Neuron (in vitro differentiated cells): ENCODE measurements around the gene RAB5B.
"Not testable (repeated sequence)": the region's sequence is repeated elsewhere in the genome, so short reads cannot be mapped to it uniquely, and the experiment has no call there.

Experiments used
- H2AFZ ChIP-seq: one replicate; pipeline ENCODE4 v1.6.1; 2013; ENCODE audit warnings: low read depth, mild to moderate bottlenecking, inconsistent platforms, low read length, moderate library complexity
- H3K27me3 ChIP-seq: one replicate; pipeline ENCODE4 v1.6.1; 2013; ENCODE audit warnings: low read length; ENCODE audit not compliant: insufficient read depth
- H3K36me3 ChIP-seq: one replicate; pipeline ENCODE4 v1.6.1; 2013; ENCODE audit warnings: low read length; ENCODE audit not compliant: insufficient read depth
- H3K4me1 ChIP-seq: one replicate; pipeline ENCODE4 v1.6.1; 2013; ENCODE audit warnings: low read length; ENCODE audit not compliant: insufficient read depth
- H3K4me3 ChIP-seq: 2 replicates; pipeline ENCODE4 v1.5.1; 2013; ENCODE audit warnings: mild to moderate bottlenecking, low read length, moderate library complexity
- H3K9me3 ChIP-seq: one replicate; pipeline ENCODE4 v1.6.1; 2013; ENCODE audit warnings: low read length

RAB5B gene

DNA sequence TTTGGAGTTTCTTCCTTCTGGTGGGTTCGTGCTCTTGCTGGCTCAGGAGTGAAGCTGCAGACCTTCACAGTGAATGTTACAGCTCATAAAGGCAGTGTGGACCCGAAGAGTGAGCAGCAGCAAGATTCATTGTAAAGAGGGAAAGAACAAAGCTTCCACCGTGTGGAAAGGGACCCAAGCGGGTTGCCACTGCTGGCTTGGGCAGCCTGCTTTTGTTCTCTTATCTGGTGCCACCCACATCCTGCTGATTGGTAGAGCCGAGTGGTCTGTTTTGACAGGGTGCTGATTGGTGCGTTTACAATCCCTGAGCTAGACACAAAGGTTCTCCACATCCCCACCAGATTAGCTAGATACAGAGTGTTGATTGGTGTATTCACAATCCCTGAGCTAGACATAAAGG, 25.6 kb downstream of the RAB5B start:
- not testable (repeated sequence) for H3K27me3 ChIP-seq, H3K4me3 ChIP-seq, H3K9me3 ChIP-seq, H2AFZ ChIP-seq
- H3K36me3 ChIP-seq: peaks cover 22% of the 10 kb centered on the region
- peaks cover 14% of the 10 kb centered on the region for H3K4me1 ChIP-seq

DNA sequence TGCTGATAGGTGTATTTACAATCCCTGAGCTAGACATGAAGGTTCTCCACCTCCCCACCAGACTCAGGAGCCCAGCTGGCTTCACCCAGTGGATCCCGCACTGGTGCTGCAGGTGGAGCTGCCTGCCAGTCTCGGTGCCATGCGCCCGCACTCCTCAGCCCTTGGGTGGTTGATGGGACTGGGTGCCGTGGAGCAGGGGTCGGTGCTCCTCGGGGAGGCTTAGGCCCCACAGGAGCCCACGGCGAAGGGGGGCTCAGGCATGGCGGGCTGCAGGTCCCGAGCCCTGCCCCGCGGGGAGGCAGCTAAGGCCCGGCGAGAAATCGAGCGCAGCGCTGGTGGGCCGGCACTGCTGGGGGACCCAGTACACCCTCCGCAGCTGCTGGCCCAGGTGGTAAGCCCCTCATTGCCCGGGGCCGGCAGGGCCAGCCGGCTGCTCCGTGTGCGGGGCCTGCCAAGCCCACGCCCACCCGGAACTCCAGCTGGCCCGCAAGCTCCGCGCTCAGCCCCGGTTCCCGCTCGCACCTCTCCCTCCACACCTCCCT, 26.2 kb downstream of the RAB5B start:
- not testable (repeated sequence) for H2AFZ ChIP-seq, H3K9me3 ChIP-seq, H3K4me3 ChIP-seq, H3K27me3 ChIP-seq
- H3K4me1 ChIP-seq: peaks cover 14% of the 10 kb centered on the region
- peaks cover 24% of the 10 kb centered on the region for H3K36me3 ChIP-seq

DNA sequence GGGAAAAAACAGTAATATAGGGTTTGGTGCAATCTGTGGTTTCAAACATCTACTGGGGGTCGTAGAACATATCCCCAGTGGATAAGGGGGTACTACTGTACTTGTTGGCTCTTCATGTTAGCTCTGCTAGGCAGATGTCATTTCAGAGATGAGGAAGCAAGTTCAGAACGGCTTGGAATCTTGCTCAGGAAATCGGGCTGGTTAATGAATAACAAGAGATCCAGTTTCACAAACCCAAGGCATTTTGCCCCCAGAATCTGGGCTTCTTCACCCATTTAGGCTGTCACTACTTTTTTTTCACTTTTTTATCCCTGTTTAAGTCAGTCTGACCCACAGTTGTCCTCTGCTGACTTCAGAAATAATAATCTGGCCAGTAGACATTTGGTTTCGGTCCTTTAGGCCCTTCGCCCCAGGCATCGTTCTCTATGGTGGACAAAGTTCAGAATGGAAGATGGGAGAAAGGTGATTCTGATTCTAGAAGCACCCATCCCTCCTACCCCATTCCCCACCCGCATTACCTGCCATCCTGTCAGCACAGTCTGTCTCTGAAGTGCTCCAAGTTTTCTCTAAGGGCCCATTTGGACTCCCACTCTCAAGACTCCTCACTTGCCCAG, 27.7 kb downstream of the RAB5B start:
- Histone ChIP-seq H3K9me3 (no peaks in the 10 kb centered on the region), H3K4me3 (no peak overlapping the region), H3K36me3 (peaks cover 20% of the 10 kb centered on the region)

DNA sequence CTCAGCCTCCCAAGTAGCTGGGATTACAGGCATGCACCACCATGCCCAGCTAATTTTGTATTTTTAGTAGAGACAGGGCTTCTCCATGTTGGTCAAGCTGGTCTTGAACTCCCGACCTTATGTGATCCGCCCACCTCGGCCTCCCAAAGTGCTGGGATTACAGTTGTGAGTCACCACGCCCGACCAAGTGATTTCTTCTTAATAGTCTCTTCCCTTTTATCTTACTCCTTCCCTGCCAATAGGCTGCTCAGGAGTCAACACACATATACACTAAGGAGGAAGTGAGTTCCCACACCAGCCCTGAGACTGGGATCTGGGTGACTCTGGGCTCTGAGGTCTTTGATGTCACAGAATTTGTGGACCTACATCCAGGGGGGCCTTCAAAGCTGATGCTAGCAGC, 29.5 kb downstream of the RAB5B start:
- H3K4me1 ChIP-seq: not testable (repeated sequence)

More for the DNA sequence above, 27.7 kb downstream of the RAB5B start:
- Histone ChIP-seq H3K4me1 (peaks cover 12% of the 10 kb centered on the region), H3K27me3 (no peaks in the 10 kb centered on the region), H2AFZ (no peak overlapping the region)

DNA sequence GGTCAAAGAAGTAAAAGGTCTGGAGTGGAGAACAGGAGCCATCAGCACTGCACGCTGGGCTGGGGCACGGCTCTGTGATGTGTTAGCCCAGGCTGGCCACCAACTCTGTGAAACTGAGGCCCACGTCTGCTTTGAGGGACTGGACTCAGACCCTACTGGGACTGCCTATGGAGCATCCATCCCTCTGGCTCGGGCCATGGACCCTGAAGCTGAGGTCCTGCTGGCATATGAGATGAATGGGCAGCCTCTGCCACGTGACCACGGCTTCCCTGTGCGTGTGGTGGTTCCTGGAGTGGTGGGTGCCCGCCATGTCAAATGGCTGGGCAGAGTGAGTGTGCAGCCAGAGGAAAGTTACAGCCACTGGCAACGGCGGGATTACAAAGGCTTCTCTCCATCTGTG, 30.3 kb downstream of the RAB5B start:
- peaks cover 20% of the 10 kb centered on the region for H3K36me3 ChIP-seq
- H3K4me1 ChIP-seq: peaks cover 8% of the 10 kb centered on the region
- H3K9me3 ChIP-seq: no peaks in the 10 kb centered on the region
- no peak overlapping the region for H3K4me3 ChIP-seq
- no peaks in the 10 kb centered on the region for H3K27me3 ChIP-seq
- no peak overlapping the region for H2AFZ ChIP-seq

More for the DNA sequence above, 29.5 kb downstream of the RAB5B start:
- H3K4me3 ChIP-seq, H3K27me3 ChIP-seq, H3K9me3 ChIP-seq, H2AFZ ChIP-seq: not testable (repeated sequence)
- H3K36me3 ChIP-seq: peaks cover 20% of the 10 kb centered on the region

DNA sequence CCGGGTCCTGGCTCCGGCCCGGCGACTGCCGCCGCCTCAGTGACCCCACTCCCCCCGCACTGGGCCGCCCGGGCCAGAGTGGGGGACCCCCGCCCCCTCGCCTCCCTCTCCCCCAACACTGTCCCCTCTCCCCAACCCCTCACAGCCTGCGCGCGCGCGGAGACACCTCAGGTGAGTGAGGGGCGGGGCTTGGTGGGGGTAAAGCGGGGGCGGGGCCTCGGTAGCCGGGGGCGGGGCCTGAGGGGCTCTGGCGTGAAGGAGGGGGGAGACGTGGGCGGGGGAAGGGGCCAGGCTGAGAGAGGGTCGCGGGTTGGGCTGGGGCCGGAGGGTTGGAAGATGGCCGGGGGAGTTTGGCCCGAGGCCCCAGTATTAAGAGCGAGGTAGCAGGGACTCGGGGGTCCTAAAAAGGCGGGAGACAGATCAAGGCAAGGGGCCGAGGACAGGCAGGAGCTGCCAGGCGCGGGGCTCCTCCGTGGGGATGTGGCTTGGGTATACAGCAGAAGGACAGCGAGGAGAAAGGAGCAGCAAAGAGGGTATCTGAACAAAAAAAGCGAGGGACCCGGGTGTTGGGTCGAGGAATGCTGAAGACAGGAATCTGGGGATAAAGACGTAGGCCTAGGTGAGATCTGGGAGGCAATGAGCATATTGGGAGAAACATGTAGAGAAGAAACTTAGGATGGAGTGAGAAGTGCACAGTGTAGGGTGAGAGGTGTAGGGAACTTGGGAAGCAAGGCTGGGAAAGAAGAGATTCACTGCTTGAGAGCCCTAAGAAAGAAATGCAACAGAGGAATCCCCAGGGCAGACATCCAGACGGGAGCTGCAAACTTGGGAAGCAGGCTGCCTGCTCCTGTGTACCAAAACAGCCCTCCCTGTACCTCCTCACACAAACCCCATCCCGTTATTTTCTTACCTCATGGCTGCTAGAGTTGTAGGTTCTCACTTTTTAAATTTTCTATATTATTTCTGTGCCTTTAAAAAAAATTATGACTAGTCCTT, 34.0 kb downstream of the RAB5B start:
- Histone ChIP-seq H3K4me1 (peaks cover 11% of the 10 kb centered on the region), H3K9me3 (no peaks in the 10 kb centered on the region), H2AFZ (peak overlapping the region; percentile 58), H3K27me3 (no peaks in the 10 kb centered on the region), H3K4me3 (peak overlapping the region; percentile 91), H3K36me3 (peaks cover 14% of the 10 kb centered on the region)

DNA sequence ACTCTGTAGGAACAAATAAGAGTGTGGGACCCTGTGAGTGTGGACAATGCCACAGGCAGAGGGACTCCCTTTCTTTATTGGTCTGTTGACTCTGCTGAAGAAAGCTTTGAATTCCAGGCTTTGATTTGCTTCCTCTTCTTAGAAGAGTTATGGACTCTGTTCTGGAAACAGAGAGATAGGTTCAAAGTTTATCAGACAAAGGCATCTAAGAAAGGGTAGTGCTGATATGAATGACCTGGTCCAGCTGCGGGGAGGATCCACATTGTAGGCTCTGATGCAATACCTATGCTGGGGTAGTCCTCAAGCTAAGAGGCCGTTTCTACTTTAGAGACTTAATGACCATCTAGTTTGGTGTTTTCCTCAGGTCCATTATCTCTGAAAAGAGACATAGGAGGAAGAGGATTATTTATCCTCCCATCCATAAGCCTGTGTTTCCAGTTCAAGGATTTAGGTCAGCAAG, 36.3 kb downstream of the RAB5B start:
- no peaks in the 10 kb centered on the region for H3K9me3 ChIP-seq
- no peak overlapping the region for H2AFZ ChIP-seq
- H3K27me3 ChIP-seq: no peaks in the 10 kb centered on the region
- H3K36me3 ChIP-seq: peaks cover 3% of the 10 kb centered on the region
- H3K4me3 ChIP-seq: no peak overlapping the region
- peaks cover 11% of the 10 kb centered on the region for H3K4me1 ChIP-seq

DNA sequence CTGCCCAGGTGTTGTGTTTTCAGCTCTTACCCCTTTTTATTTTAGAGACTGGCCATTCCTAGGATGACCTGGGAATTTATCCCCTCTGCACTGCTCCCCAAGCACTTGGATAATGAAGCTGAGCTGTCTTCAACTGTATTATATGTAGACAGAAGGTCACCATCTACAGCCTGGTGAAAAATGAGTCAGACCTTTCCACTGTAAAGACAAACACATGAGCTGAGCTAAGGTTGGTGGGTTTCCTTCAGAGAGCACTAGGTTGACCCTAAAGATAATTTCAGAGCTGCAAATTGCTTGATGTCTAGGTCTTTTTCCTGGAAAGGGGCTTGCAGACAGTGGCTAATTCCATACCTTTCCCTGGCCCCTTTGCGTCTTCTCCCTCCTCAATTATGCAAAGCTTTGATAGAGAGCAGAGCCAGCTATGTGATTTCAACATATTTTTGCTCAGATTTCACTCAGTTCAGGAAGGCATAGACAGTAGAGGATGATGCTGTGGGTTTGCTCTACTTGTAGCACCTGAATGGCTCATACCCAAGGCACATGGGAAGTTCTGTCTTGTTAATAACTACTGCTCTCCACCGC, 37.7 kb downstream of the RAB5B start:
- H3K9me3 ChIP-seq: no peaks in the 10 kb centered on the region
- peaks cover 11% of the 10 kb centered on the region for H3K4me1 ChIP-seq
- H3K4me3 ChIP-seq: no peak overlapping the region
- H3K36me3 ChIP-seq: peaks cover 3% of the 10 kb centered on the region
- no peaks in the 10 kb centered on the region for H3K27me3 ChIP-seq
- no peak overlapping the region for H2AFZ ChIP-seq

DNA sequence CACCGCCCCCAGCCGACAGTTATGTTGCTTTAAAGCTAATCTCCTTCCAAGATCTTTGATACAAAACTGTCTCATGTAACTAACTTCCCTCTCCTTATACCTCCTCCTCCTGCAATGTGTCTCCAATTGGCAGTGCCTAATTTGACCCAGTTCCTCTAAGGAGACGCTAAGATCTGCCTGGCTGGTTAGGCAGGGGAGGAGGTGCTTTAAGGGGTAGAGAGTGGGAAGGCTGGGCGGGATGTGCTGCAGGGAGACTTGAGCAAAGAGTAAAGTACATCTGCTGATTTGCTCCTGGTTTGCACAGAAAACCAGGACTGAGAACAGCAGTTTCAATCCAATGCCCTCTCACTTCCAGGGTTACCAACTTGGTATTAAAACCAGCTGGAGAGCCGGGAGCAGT, 39.6 kb downstream of the RAB5B start:
- no peak overlapping the region for H3K4me3 ChIP-seq
- no peak overlapping the region for H2AFZ ChIP-seq
- peaks cover 7% of the 10 kb centered on the region for H3K36me3 ChIP-seq
- peaks cover 3% of the 10 kb centered on the region for H3K4me1 ChIP-seq
- H3K9me3 ChIP-seq: no peaks in the 10 kb centered on the region
- H3K27me3 ChIP-seq: no peaks in the 10 kb centered on the region

DNA sequence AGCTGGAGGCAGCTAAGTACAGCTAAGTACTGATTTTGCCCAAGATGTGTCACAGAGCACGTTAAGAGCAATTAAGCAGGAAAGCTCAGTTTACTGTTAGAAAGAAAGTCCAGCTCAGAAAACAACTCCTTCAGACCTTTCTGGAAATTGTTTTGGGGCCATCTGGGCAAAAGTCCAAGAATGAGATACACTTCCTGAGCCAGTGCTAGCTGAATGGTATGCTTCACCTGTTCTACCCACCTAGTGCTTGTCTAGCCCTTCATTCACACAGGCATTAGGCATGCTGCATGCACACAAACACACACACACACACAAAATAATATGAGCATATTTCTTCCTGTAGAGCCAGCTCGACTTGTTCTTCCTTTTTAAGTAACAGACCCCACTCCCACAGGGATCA, 40.3 kb downstream of the RAB5B start:
- Histone ChIP-seq H3K27me3 (no peaks in the 10 kb centered on the region), H3K36me3 (peaks cover 7% of the 10 kb centered on the region), H3K9me3 (no peaks in the 10 kb centered on the region), H3K4me1 (peaks cover 4% of the 10 kb centered on the region), H2AFZ (no peak overlapping the region), H3K4me3 (no peak overlapping the region)

DNA sequence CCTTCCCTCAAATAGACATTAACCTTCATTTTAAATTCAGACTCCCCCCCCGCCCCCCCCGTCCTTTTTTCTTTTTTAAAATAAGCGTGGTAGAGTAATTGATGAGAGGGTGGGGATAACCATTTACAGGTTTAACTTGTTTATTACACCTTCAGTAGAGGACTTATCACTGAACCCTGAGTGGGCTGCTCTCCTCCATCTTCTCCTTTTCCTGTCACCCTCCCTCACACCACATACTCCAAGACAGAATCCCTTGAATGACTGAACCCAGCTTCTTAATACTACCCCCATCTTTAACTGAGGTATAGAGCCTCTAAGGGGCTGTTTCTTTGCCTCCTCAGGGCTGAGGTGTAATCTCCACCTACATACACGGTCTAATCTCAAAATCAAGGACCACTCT, 43.3 kb downstream of the RAB5B start:
- peaks cover 4% of the 10 kb centered on the region for H3K36me3 ChIP-seq
- H3K4me1 ChIP-seq: peaks cover 17% of the 10 kb centered on the region
- H3K27me3 ChIP-seq: no peaks in the 10 kb centered on the region
- no peaks in the 10 kb centered on the region for H3K9me3 ChIP-seq
- H2AFZ ChIP-seq: no peak overlapping the region
- H3K4me3 ChIP-seq: no peak overlapping the region

DNA sequence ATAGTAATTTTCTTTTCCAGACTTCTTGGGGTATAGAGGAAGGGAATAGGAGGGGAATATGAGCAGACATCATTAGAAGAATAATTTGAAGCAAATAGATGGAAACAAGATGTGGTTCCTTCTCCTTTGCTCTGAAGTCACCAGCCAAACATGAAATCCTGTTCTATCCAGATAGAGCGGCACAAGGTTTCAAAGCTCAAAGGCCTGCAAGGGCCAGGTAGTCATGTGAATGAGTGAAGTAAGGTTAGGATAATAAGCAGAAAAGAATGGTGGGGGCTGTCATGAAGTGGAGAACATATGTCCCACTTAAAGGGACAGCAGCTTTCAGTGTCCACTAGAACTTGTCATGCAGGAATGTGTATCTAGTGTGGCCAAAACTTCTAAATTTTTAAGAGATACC, 44.5 kb downstream of the RAB5B start:
- H3K36me3 ChIP-seq: peaks cover 4% of the 10 kb centered on the region
- no peaks in the 10 kb centered on the region for H3K9me3 ChIP-seq
- no peak overlapping the region for H3K4me3 ChIP-seq
- peaks cover 27% of the 10 kb centered on the region for H3K4me1 ChIP-seq
- H3K27me3 ChIP-seq: no peaks in the 10 kb centered on the region
- no peak overlapping the region for H2AFZ ChIP-seq
